KMS-11 (cell line): ENCODE results near the gene CUL4A.

Experiments used
- H2AFZ ChIP-seq: fragments of 200-600 bp; sonication (generic); 2 replicates; pipeline ENCODE4 v1.6.1; 2016; ENCODE audit warnings: antibody characterized with exemption, mixed run types, low read depth
- H3K27ac ChIP-seq: fragments of 200-600 bp; sonication (generic); 2 replicates; pipeline ENCODE4 v1.6.1; 2016; ENCODE audit warnings: mild to moderate bottlenecking, mixed run types
- H3K27me3 ChIP-seq: fragments of 200-600 bp; sonication (generic); 2 replicates; pipeline ENCODE4 v1.6.1; 2017; ENCODE audit warnings: mild to moderate bottlenecking, low read depth, mixed run types, moderate library complexity; ENCODE audit not compliant: insufficient read depth
- H3K36me3 ChIP-seq: fragments of 200-600 bp; sonication (generic); 2 replicates; pipeline ENCODE4 v1.6.1; 2017; ENCODE audit warnings: mild to moderate bottlenecking, mixed run types; ENCODE audit not compliant: insufficient read depth
- H3K4me1 ChIP-seq: fragments of 200-600 bp; sonication (generic); 2 replicates; pipeline ENCODE4 v1.6.1; 2016; ENCODE audit warnings: mild to moderate bottlenecking, low read depth, mixed run types; ENCODE audit not compliant: poor library complexity, severe bottlenecking
- H3K4me2 ChIP-seq: fragments of 200-600 bp; sonication (generic); 2 replicates; pipeline ENCODE4 v1.7.0; 2016; ENCODE audit warnings: mild to moderate bottlenecking, mixed run types
- H3K4me3 ChIP-seq: fragments of 200-600 bp; sonication (generic); IDR thresholded peaks from 2 replicates; pipeline ENCODE4 v1.6.1; 2017; ENCODE audit warnings: low read depth, low read length, mixed read lengths; ENCODE audit not compliant: insufficient read depth
- H3K79me2 ChIP-seq: fragments of 200-600 bp; sonication (generic); 2 replicates; pipeline ENCODE4 v1.6.1; 2016; ENCODE audit warnings: low read depth, mixed run types; ENCODE audit not compliant: insufficient read depth
- H3K9ac ChIP-seq: fragments of 200-600 bp; sonication (generic); 2 replicates; pipeline ENCODE4 v1.6.1; 2016; ENCODE audit warnings: mild to moderate bottlenecking, mixed run types
- H4K20me1 ChIP-seq: fragments of 200-600 bp; sonication (generic); 2 replicates; pipeline ENCODE4 v1.6.1; 2016; ENCODE audit warnings: mild to moderate bottlenecking, mixed run types; ENCODE audit not compliant: insufficient read depth
- CTCF ChIP-seq: fragments of 200-600 bp; sonication (generic); conservative IDR thresholded peaks from 2 replicates; pipeline ENCODE4 v1.6.1; 2017; ENCODE audit warnings: low read depth, mild to moderate bottlenecking, antibody characterized with exemption, low read length, moderate library complexity, mixed read lengths

Gene CUL4A

GRCh38 chr13:113182046-113182445 is 27.4 kb upstream of the CUL4A start:
- no peaks in the 10 kb centered on the region for H3K27me3 ChIP-seq
- H3K9ac ChIP-seq = no peak overlapping the region
- H4K20me1 ChIP-seq = no peaks in the 10 kb centered on the region
- no peaks in the 10 kb centered on the region; the same call in 1 of the 2 replicates for H3K79me2 ChIP-seq
- TF ChIP-seq CTCF = no peak
- H2AFZ ChIP-seq = no peak overlapping the region
- peaks cover 20% of the 10 kb centered on the region for H3K4me1 ChIP-seq
- H3K36me3 ChIP-seq = no peaks in the 10 kb centered on the region
- H3K4me3 ChIP-seq = no peak overlapping the region
- H3K27ac ChIP-seq = no peak overlapping the region
- H3K4me2 ChIP-seq = no peak overlapping the region

GRCh38 chr13:113183450-113184129 is 25.8 kb upstream of the CUL4A start:
- no peaks in the 10 kb centered on the region for H3K27me3 ChIP-seq
- H3K9ac ChIP-seq = no peak overlapping the region
- TF ChIP-seq CTCF = no peak
- H2AFZ ChIP-seq = no peak overlapping the region
- H4K20me1 ChIP-seq = no peaks in the 10 kb centered on the region
- H3K79me2 ChIP-seq = no peaks in the 10 kb centered on the region; the same call in 1 of the 2 replicates
- no peak overlapping the region for H3K27ac ChIP-seq
- H3K4me3 ChIP-seq = no peak overlapping the region
- H3K4me2 ChIP-seq = no peak overlapping the region
- H3K36me3 ChIP-seq = no peaks in the 10 kb centered on the region
- H3K4me1 ChIP-seq = peaks cover 22% of the 10 kb centered on the region

- Histone ChIP-seq H3K4me3 (no peak overlapping the region), H3K79me2 (no peaks in the 10 kb centered on the region; the same call in 1 of the 2 replicates), H3K36me3 (no peaks in the 10 kb centered on the region), H3K27me3 (no peaks in the 10 kb centered on the region), H3K4me2 (no peak overlapping the region), H4K20me1 (no peaks in the 10 kb centered on the region), H3K9ac (no peak overlapping the region), H3K4me1 (peaks cover 22% of the 10 kb centered on the region), H3K27ac (no peak overlapping the region), H2AFZ (no peak overlapping the region)
- TF ChIP-seq CTCF = no peak
Observed at GRCh38 chr13:113184568-113185440, 24.6 kb upstream of the CUL4A start.

GRCh38 chr13:113186061-113186900 is 23.1 kb upstream of the CUL4A start:
- no peaks in the 10 kb centered on the region; the same call in 1 of the 2 replicates for H3K79me2 ChIP-seq
- H3K27me3 ChIP-seq = no peaks in the 10 kb centered on the region
- peak overlapping the region; percentile 29 for H3K4me2 ChIP-seq
- H3K27ac ChIP-seq = peak overlapping the region; percentile 42
- H3K36me3 ChIP-seq = no peaks in the 10 kb centered on the region
- no peak overlapping the region for H3K4me3 ChIP-seq
- H3K9ac ChIP-seq = no peak overlapping the region
- peaks cover 22% of the 10 kb centered on the region for H3K4me1 ChIP-seq
- TF ChIP-seq CTCF = no peak
- no peak overlapping the region for H2AFZ ChIP-seq
- no peaks in the 10 kb centered on the region for H4K20me1 ChIP-seq
